MM.1S (cell line): ENCODE data around the gene OSGEP.

Experiments
- DNase-seq: peaks from one replicate; pipeline ENCODE4 v3.0.0-alpha.2; 2015
- H2AFZ ChIP-seq: fragments of 300-600 bp; sonication (generic); 2 replicates; pipeline ENCODE4 v1.6.0; 2016; ENCODE audit warnings: antibody characterized with exemption, low read length
- H3F3A ChIP-seq: fragments of 300-600 bp; sonication (generic); 2 replicates; pipeline ENCODE4 v1.6.1; 2016; ENCODE audit warnings: mild to moderate bottlenecking, antibody characterized with exemption, low read length, moderate library complexity, mixed read lengths; ENCODE audit not compliant: insufficient read depth
- H3K27ac ChIP-seq: fragments of 300-600 bp; sonication (generic); 2 replicates; pipeline ENCODE4 v1.5.1; 2016; ENCODE audit warnings: mild to moderate bottlenecking, low read length
- H3K27me3 ChIP-seq: fragments of 300-600 bp; sonication (generic); replicated peaks from 2 replicates; pipeline ENCODE4 v1.6.0; 2016; ENCODE audit warnings: low read length; ENCODE audit not compliant: insufficient read depth
- H3K36me3 ChIP-seq: fragments of 300-600 bp; sonication (generic); replicated peaks from 2 replicates; pipeline ENCODE4 v1.6.1; 2016; ENCODE audit warnings: mild to moderate bottlenecking, low read length, mixed read lengths; ENCODE audit not compliant: insufficient read depth
- H3K4me1 ChIP-seq: fragments of 300-600 bp; sonication (generic); 2 replicates; pipeline ENCODE4 v1.6.1; 2016; ENCODE audit warnings: low read length, mixed read lengths
- H3K4me2 ChIP-seq: fragments of 300-600 bp; sonication (generic); 2 replicates; pipeline ENCODE4 v1.6.0; 2016; ENCODE audit warnings: low read depth, low read length
- H3K4me3 ChIP-seq: fragments of 300-600 bp; sonication (generic); 2 replicates; pipeline ENCODE4 v1.5.1; 2016; ENCODE audit warnings: low read length, mixed read lengths
- H3K79me2 ChIP-seq: fragments of 300-600 bp; sonication (generic); 2 replicates; pipeline ENCODE4 v1.6.1; 2016; ENCODE audit warnings: mixed run types, low read length, mixed read lengths
- H3K9ac ChIP-seq: fragments of 300-600 bp; sonication (generic); 2 replicates; pipeline ENCODE4 v1.6.1; 2016; ENCODE audit warnings: low read length, mixed read lengths
- H3K9me2 ChIP-seq: fragments of 300-600 bp; sonication (generic); replicated peaks from 2 replicates; pipeline ENCODE4 v1.6.1; 2016; ENCODE audit warnings: mild to moderate bottlenecking, low read length, mixed read lengths; ENCODE audit not compliant: insufficient read depth
- H3K9me3 ChIP-seq: fragments of 300-600 bp; sonication (generic); replicated peaks from 2 replicates; pipeline ENCODE4 v1.6.1; 2016; ENCODE audit warnings: mild to moderate bottlenecking, low read length, mixed read lengths; ENCODE audit not compliant: insufficient read depth
- H4K20me1 ChIP-seq: fragments of 300-600 bp; sonication (generic); 2 replicates; pipeline ENCODE4 v1.6.1; 2016; ENCODE audit warnings: mild to moderate bottlenecking, low read length, moderate library complexity, mixed read lengths; ENCODE audit not compliant: insufficient read depth
- CTCF ChIP-seq: fragments of 300-600 bp; sonication (generic); IDR thresholded peaks from 2 replicates; pipeline ENCODE4 v1.5.1; 2016; ENCODE audit warnings: antibody characterized with exemption, low read length, mixed read lengths
- EZH2 ChIP-seq: fragments of 300-600 bp; sonication (generic); optimal IDR thresholded peaks from 2 replicates; pipeline ENCODE3; 2017; ENCODE audit warnings: low read depth, mild to moderate bottlenecking, antibody characterized with exemption, low read length, mixed read lengths
- EZH2phosphoT487 ChIP-seq: fragments of 300-600 bp; sonication (generic); IDR thresholded peaks from 2 replicates; pipeline ENCODE4 v1.6.1; 2018; ENCODE audit warnings: antibody characterized with exemption, low read length

The OSGEP gene

GRCh38 chr14:20409226-20409625 is 45.4 kb downstream of the OSGEP start:
- Histone ChIP-seq H3K9ac (no peak overlapping the region), H3K9me2 (no peaks in the 10 kb centered on the region), H3K4me1 (no peaks in the 10 kb centered on the region), H3K27ac (no peak overlapping the region), H4K20me1 (no peaks in the 10 kb centered on the region), H3K36me3 (no peaks in the 10 kb centered on the region), H3K79me2 (peaks cover 14% of the 10 kb centered on the region), H3F3A (no peaks in the 10 kb centered on the region; the same call in 1 of the 2 replicates), H3K9me3 (no peaks in the 10 kb centered on the region), H3K27me3 (no peaks in the 10 kb centered on the region), H3K4me3 (no peak overlapping the region), H2AFZ (no peak overlapping the region), H3K4me2 (no peak overlapping the region)
- DNase-seq = no peak
- TF ChIP-seq EZH2phosphoT487 = no peak
- TF ChIP-seq CTCF = no peak
- TF ChIP-seq EZH2 = no peak

GRCh38 chr14:20403521-20403920 is 51.1 kb downstream of the OSGEP start:
- Histone ChIP-seq H4K20me1 (no peaks in the 10 kb centered on the region), H3K4me2 (no peak overlapping the region), H3K9ac (no peak overlapping the region), H3K4me1 (peaks cover 13% of the 10 kb centered on the region; the same call in 1 of the 2 replicates), H3K9me3 (no peaks in the 10 kb centered on the region), H3K27ac (no peak overlapping the region), H3K79me2 (no peaks in the 10 kb centered on the region), H3K27me3 (no peaks in the 10 kb centered on the region), H2AFZ (no peak overlapping the region), H3K4me3 (no peak overlapping the region), H3K9me2 (no peaks in the 10 kb centered on the region), H3F3A (no peaks in the 10 kb centered on the region), H3K36me3 (no peaks in the 10 kb centered on the region)
- TF ChIP-seq EZH2phosphoT487 = no peak
- no peak for TF ChIP-seq CTCF
- no peak for TF ChIP-seq EZH2
- no peak for DNase-seq

GRCh38 chr14:20400965-20401593 is 53.5 kb downstream of the OSGEP start:
- no peak overlapping the region for H3K9ac ChIP-seq
- H3K4me3 ChIP-seq = no peak overlapping the region
- no peaks in the 10 kb centered on the region for H3K36me3 ChIP-seq
- peak; percentile 19 for DNase-seq
- H3K4me2 ChIP-seq = peak overlapping the region; percentile 9
- no peak for TF ChIP-seq EZH2phosphoT487
- no peak for TF ChIP-seq CTCF
- TF ChIP-seq EZH2 = no peak
- H2AFZ ChIP-seq = no peak overlapping the region
- peaks cover 13% of the 10 kb centered on the region; the same call in 1 of the 2 replicates for H3K4me1 ChIP-seq
- H3K79me2 ChIP-seq = no peaks in the 10 kb centered on the region
- no peaks in the 10 kb centered on the region for H3K9me3 ChIP-seq
- no peaks in the 10 kb centered on the region for H3K27me3 ChIP-seq
- no peaks in the 10 kb centered on the region for H4K20me1 ChIP-seq
- no peaks in the 10 kb centered on the region for H3F3A ChIP-seq
- H3K9me2 ChIP-seq = no peaks in the 10 kb centered on the region
- peak overlapping the region; percentile 32; the same call in 1 of the 2 replicates for H3K27ac ChIP-seq
